Measurements from ENCODE around the gene HBD. TPM values are rescaled to one million over a fixed set of nuclear protein-coding genes. Genes with fewer than 3 reads are reported as not detected.
A peak's percentile ranks its signal among the peaks of the same experiment; 100 is the strongest.

The HBD gene
- total and polyA plus RNA-seq, 9 of the 15 experiments (the other 6 are each of a cell fraction or from before 2014, with no cell fraction given) = 11.8 to 169 (median 36.0) TPM

DNA sequence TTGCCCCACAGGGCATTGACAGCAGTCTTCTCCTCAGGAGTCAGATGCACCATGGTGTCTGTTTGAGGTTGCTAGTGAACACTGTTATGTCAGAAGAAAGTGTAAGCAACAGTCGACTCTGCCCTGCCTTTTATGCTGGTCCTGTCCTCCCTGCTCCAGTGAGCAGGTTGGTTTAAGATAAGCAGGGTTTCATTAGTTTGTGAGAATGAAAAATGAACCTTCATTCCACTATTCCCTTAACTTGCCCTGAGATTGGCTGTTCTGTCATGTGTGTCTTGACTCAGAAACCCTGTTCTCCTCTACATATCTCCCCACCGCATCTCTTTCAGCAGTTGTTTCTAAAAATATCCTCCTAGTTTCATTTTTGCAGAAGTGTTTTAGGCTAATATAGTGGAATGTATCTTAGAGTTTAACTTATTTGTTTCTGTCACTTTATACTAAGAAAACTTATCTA lies at the start of gene HBD (continued):
- peak in 1 of 2 experiments; percentile 30; a peak in 1 of 4 replicates for TF ChIP-seq ARNT (IDR thresholded peaks at IDR 0.05)
- peak; percentile 75 for TF ChIP-seq ARID1B (IDR thresholded peaks at IDR 0.05)
- TF ChIP-seq TEAD1 (CRISPR knock-in tag; IDR thresholded peaks at IDR 0.05) = no peak
- TF ChIP-seq, protein P1, sequence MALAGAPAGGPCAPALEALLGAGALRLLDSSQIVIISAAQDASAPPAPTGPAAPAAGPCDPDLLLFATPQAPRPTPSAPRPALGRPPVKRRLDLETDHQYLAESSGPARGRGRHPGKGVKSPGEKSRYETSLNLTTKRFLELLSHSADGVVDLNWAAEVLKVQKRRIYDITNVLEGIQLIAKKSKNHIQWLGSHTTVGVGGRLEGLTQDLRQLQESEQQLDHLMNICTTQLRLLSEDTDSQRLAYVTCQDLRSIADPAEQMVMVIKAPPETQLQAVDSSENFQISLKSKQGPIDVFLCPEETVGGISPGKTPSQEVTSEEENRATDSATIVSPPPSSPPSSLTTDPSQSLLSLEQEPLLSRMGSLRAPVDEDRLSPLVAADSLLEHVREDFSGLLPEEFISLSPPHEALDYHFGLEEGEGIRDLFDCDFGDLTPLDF (CRISPR knock-in tag; IDR thresholded peaks at IDR 0.05) = no peak
- TF ChIP-seq, protein P2, sequence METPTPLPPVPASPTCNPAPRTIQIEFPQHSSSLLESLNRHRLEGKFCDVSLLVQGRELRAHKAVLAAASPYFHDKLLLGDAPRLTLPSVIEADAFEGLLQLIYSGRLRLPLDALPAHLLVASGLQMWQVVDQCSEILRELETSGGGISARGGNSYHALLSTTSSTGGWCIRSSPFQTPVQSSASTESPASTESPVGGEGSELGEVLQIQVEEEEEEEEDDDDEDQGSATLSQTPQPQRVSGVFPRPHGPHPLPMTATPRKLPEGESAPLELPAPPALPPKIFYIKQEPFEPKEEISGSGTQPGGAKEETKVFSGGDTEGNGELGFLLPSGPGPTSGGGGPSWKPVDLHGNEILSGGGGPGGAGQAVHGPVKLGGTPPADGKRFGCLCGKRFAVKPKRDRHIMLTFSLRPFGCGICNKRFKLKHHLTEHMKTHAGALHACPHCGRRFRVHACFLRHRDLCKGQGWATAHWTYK (CRISPR knock-in tag; IDR thresholded peaks at IDR 0.05) = no peak
- TF ChIP-seq NR1H2 (CRISPR knock-in tag; IDR thresholded peaks at IDR 0.05) = no peak
- no peak for TF ChIP-seq SRSF3 (IDR thresholded peaks at IDR 0.05; ENCODE audit: insufficient read depth, low read length)
- no peak for TF ChIP-seq ETV1 (tag; conservative IDR thresholded peaks at IDR 0.05; ENCODE audit: low read depth)
- TF ChIP-seq EGR1 (conservative IDR thresholded peaks at IDR 0.05) = no peak
- peak; percentile 5; the same call in 1 of the 2 replicates for TF ChIP-seq CREM (IDR thresholded peaks at IDR 0.05; ENCODE audit: low read depth)
- TF ChIP-seq ZNF696 (CRISPR knock-in tag; conservative IDR thresholded peaks at IDR 0.05) = no peak
- TF ChIP-seq, protein P3, sequence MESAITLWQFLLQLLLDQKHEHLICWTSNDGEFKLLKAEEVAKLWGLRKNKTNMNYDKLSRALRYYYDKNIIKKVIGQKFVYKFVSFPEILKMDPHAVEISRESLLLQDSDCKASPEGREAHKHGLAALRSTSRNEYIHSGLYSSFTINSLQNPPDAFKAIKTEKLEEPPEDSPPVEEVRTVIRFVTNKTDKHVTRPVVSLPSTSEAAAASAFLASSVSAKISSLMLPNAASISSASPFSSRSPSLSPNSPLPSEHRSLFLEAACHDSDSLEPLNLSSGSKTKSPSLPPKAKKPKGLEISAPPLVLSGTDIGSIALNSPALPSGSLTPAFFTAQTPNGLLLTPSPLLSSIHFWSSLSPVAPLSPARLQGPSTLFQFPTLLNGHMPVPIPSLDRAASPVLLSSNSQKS (CRISPR knock-in tag; IDR thresholded peaks at IDR 0.05) = no peak
- TF ChIP-seq ZFP30 (CRISPR knock-in tag; IDR thresholded peaks at IDR 0.05; ENCODE audit: borderline replicate concordance) = no peak
- no peak for TF ChIP-seq ZNF830 (CRISPR knock-in tag; IDR thresholded peaks at IDR 0.05)
- no peak for TF ChIP-seq ZNF133 (CRISPR knock-in tag; IDR thresholded peaks at IDR 0.05)
- TF ChIP-seq ZKSCAN8 (CRISPR knock-in tag; IDR thresholded peaks at IDR 0.05) = no peak
- TF ChIP-seq, protein P4, sequence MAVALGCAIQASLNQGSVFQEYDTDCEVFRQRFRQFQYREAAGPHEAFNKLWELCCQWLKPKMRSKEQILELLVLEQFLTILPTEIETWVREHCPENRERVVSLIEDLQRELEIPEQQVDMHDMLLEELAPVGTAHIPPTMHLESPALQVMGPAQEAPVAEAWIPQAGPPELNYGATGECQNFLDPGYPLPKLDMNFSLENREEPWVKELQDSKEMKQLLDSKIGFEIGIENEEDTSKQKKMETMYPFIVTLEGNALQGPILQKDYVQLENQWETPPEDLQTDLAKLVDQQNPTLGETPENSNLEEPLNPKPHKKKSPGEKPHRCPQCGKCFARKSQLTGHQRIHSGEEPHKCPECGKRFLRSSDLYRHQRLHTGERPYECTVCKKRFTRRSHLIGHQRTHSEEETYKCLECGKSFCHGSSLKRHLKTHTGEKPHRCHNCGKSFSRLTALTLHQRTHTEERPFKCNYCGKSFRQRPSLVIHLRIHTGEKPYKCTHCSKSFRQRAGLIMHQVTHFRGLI (CRISPR knock-in tag; IDR thresholded peaks at IDR 0.05) = no peak
- TF ChIP-seq ZBED1 (IDR thresholded peaks at IDR 0.05) = no peak
- TF ChIP-seq ZFX (CRISPR knock-in tag; IDR thresholded peaks at IDR 0.05) = no peak
- TF ChIP-seq ILF3 (IDR thresholded peaks at IDR 0.05; ENCODE audit: borderline replicate concordance) = no peak
- no peak for TF ChIP-seq ZNF174 (CRISPR knock-in tag; IDR thresholded peaks at IDR 0.05)
- peak; percentile 69; the same call in 1 of the 2 replicates for TF ChIP-seq SMARCA4 (IDR thresholded peaks at IDR 0.05)
- TF ChIP-seq, protein P5, sequence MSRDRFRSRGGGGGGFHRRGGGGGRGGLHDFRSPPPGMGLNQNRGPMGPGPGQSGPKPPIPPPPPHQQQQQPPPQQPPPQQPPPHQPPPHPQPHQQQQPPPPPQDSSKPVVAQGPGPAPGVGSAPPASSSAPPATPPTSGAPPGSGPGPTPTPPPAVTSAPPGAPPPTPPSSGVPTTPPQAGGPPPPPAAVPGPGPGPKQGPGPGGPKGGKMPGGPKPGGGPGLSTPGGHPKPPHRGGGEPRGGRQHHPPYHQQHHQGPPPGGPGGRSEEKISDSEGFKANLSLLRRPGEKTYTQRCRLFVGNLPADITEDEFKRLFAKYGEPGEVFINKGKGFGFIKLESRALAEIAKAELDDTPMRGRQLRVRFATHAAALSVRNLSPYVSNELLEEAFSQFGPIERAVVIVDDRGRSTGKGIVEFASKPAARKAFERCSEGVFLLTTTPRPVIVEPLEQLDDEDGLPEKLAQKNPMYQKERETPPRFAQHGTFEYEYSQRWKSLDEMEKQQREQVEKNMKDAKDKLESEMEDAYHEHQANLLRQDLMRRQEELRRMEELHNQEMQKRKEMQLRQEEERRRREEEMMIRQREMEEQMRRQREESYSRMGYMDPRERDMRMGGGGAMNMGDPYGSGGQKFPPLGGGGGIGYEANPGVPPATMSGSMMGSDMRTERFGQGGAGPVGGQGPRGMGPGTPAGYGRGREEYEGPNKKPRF (IDR thresholded peaks at IDR 0.05; ENCODE audit: low read depth, low read length) = no peak
- 0 out of 2 replicates have a peak, but pooled peaks have one; percentile 22 for TF ChIP-seq SMAD4 (CRISPR knock-in tag; conservative IDR thresholded peaks at IDR 0.05)

Measured in K562 (cell line).